Kidney epithelial cell (primary cell): ENCODE data around the gene TTC19. TPM values are rescaled to one million over a fixed set of nuclear protein-coding genes. Genes with fewer than 3 reads are reported as not detected.

Experiments used
- DNase-seq: peaks from one replicate; pipeline ENCODE4 v3.0.0-alpha.2; 2010; ENCODE audit warnings: low read depth
- H3K27me3 ChIP-seq: 2 replicates; pipeline ENCODE4 v1.6.0; 2011; ENCODE audit warnings: low read length; ENCODE audit not compliant: control insufficient read depth, insufficient read depth
- H3K36me3 ChIP-seq: 2 replicates; pipeline ENCODE4 v1.5.1; 2011; ENCODE audit warnings: low read length; ENCODE audit not compliant: control insufficient read depth, insufficient read depth
- H3K4me3 ChIP-seq: 2 replicates; pipeline ENCODE4 v1.5.1; 2011; ENCODE audit warnings: low read depth, mild to moderate bottlenecking, control low read depth, low read length
- total RNA-seq: library from RNA; depleted of rRNA; stranded (reverse); fragments of >200 nt; gene quantifications from 2 replicates; pipeline ENCODE4 v1.2.3, GENCODE V29; 2015
- TF ChIP-seq, protein P1 (sequence below): IDR thresholded peaks from 2 replicates; pipeline ENCODE4 v1.5.1; 2011; ENCODE audit warnings: mild to moderate bottlenecking, moderate library complexity, low read length, control low read depth, inconsistent platforms; ENCODE audit not compliant: insufficient read depth, poor library complexity, severe bottlenecking

TTC19 gene
- total RNA-seq, 1 donor from 2014 or later = 71.2 TPM

DNA sequence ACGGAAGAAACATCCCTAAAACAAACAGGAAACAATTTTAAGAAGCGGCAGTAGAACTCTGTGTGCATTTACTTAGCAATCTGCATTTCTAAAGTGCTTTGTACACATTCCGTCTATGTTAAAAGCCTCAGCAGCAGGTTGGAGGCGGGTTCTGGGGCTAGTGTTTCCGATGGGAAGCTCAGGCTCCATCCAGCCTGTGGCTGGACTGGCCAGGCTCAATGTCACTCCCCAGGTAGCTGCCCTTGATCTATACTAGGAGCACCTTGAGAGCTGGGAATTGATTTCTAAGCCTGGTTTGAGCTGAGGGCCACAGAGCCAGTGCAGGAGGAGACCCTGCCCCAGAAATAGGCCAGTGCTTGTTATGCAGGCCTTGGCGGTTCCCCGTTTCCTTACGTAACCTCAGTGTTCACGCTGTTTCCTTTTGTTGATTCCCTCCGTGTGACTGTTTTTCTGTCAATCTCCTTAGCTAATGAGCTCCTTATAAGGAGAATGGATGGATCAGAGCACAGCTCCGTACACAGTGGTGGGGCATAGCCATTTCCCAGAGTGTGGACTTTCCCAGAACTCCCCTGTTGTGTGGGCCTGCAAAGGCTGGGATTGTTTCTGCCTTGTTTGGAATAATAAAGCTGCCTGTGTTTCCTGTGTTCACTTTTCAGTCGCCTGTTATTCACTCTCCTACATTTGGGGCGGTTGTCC is 33.3 kb upstream of the TTC19 start:
- TF ChIP-seq, protein P1, sequence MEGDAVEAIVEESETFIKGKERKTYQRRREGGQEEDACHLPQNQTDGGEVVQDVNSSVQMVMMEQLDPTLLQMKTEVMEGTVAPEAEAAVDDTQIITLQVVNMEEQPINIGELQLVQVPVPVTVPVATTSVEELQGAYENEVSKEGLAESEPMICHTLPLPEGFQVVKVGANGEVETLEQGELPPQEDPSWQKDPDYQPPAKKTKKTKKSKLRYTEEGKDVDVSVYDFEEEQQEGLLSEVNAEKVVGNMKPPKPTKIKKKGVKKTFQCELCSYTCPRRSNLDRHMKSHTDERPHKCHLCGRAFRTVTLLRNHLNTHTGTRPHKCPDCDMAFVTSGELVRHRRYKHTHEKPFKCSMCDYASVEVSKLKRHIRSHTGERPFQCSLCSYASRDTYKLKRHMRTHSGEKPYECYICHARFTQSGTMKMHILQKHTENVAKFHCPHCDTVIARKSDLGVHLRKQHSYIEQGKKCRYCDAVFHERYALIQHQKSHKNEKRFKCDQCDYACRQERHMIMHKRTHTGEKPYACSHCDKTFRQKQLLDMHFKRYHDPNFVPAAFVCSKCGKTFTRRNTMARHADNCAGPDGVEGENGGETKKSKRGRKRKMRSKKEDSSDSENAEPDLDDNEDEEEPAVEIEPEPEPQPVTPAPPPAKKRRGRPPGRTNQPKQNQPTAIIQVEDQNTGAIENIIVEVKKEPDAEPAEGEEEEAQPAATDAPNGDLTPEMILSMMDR = no peak
- H3K4me3 ChIP-seq = no peak overlapping the region
- DNase-seq = no peak
- H3K27me3 ChIP-seq = no peaks in the 10 kb centered on the region
- no peaks in the 10 kb centered on the region for H3K36me3 ChIP-seq

DNA sequence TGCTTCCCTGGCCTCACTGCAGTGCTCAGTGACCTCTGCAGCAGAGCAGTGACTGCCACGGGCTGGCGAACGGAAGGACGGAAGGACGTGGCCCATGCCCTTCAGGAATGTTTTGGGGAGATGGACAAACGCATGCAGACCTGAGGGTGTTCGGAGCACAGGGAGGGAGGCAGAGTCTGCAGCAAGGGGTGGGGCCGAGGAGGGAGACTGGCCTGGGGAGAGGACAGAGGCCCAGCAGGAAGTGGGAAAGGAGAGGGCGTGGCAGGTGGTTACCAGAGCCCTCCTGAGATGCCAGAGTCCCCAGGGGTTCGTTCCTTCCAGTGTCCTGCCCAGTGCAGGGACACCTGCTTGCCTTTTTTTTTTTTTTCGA is 32.8 kb upstream of the TTC19 start:
- TF ChIP-seq, protein P1 = no peak
- H3K4me3 ChIP-seq = no peak overlapping the region
- H3K27me3 ChIP-seq = no peaks in the 10 kb centered on the region
- DNase-seq = no peak
- no peaks in the 10 kb centered on the region for H3K36me3 ChIP-seq

DNA sequence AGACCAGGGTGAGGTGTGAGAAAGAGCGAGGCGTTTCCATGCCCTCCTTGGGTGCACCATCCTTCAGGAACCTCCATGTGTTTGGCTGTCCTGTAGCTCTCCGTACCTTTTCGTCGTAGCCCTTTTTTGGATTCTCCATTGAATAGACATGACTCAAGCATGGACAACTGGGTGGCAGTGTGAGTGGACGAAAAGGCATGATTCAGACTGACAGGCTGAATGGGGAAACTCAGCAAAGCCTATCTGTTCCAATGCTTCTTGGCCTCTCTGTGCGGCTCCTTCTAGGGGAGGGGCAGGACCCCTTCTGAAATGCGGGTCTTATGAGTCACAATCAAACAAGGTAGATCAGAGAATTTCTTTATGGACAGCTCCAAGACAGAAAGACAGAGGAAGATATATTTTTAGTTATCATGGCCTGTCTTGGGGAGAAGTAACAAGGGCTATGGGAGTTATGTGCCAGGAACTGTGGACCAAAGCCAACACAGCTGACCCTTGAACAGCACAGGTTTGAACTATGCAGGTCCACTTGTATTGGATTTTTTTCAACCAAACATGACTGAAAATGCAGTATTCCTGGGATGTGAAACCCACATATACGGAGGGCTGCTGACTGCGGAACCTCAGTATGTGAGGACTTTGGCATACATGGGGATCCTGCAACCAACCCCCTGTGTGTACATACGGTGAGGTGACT is 31.8 kb upstream of the TTC19 start:
- Histone ChIP-seq H3K4me3 (no peak overlapping the region), H3K36me3 (no peaks in the 10 kb centered on the region), H3K27me3 (no peaks in the 10 kb centered on the region)
- TF ChIP-seq, protein P1 = no peak
- DNase-seq = no peak

DNA sequence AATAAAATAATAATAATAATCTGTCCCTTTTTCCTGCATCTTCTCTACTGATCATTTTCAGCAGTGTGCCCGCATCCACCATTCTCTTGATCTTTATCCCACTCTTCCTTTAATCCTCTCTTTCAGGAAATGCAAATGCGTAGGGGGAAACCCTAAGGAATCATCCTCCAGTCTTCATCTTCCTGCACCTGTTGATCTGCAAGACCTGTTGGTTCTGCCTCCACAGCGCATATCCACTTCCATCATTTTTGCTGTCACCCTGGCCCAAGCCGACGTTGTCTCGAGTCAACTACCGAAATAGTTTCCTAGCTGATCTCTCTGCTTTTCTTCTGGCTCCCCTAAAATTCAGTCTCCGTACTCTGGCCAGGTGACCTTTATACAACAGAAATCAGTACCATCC is 30.2 kb upstream of the TTC19 start:
- no peak for DNase-seq

DNA sequence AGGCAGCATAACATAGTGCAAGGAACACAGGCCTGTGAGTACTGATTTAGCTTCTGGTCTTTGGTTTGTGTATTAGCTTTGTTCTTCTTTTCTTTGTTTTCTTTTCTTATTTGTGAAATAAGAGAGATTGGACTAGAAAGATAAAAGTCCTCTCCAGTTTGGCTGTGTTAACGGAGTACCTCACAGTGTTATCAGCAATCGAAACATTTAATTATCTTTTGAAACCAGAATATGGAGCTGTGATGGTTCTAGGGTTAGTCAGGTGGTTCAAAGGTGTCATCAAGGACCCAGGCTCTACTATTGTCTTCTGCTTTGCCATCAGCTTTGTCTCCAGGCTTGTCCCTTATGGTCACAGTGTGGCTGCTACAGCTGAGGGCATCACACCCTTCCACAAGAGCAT is 29.1 kb upstream of the TTC19 start:
- Histone ChIP-seq H3K27me3 (no peaks in the 10 kb centered on the region), H3K4me3 (no peak overlapping the region), H3K36me3 (peaks cover 2% of the 10 kb centered on the region)
- TF ChIP-seq, protein P1 = no peak
- DNase-seq = no peak

More for the DNA sequence above, 30.2 kb upstream of the TTC19 start:
- Histone ChIP-seq H3K4me3 (no peak overlapping the region), H3K36me3 (no peaks in the 10 kb centered on the region), H3K27me3 (no peaks in the 10 kb centered on the region)
- TF ChIP-seq, protein P1 = no peak
